Stimulated activated CD8-positive, alpha-beta memory T cell treated with anti-CD3 and anti-CD28 coated beads, Interleukin-12 subunit alpha, Interleukin-12 subunit beta, amount 100 ng/mL, for 4 hours (primary cell): ENCODE data around the gene MAGEB1.

ENCODE experiments used
- DNase-seq: peaks from one replicate; pipeline ENCODE4 v3.0.0-alpha.2; 2020; ENCODE audit warnings: low read depth

The MAGEB1 gene

GRCh38 chrX:30296408-30297254 lies 49.7 kb downstream of the MAGEB1 start:
- DNase-seq: no peak

- no peak for DNase-seq
Observed at GRCh38 chrX:30301208-30301607, 54.3 kb downstream of the MAGEB1 start.
